Progenitor cell of endocrine pancreas (in vitro differentiated cells): ENCODE data around the gene SLC9A9. TPM values are rescaled to one million over a fixed set of nuclear protein-coding genes. Genes with fewer than 3 reads are reported as not detected.
A peak's percentile ranks its signal among the peaks of the same experiment; 100 is the strongest.

ENCODE experiments used
- DNase-seq: peaks from one replicate; pipeline ENCODE4 v3.0.0; 2021; ENCODE audit warnings: low spot score; ENCODE audit not compliant: unreplicated experiment
- H3K27ac Mint-ChIP-seq: 2 replicates; pipeline ENCODE4 v1.8.0; 2021; ENCODE audit warnings: mild to moderate bottlenecking, moderate library complexity, mixed read lengths
- H3K27me3 Mint-ChIP-seq: 2 replicates; pipeline ENCODE4 v1.8.0; 2021; ENCODE audit warnings: mixed read lengths
- H3K36me3 Mint-ChIP-seq: 2 replicates; pipeline ENCODE4 v1.8.0; 2022; ENCODE audit warnings: mixed read lengths; ENCODE audit not compliant: insufficient read depth
- H3K4me1 Mint-ChIP-seq: 2 replicates; pipeline ENCODE4 v1.8.0; 2021; ENCODE audit warnings: low read depth, mixed read lengths
- H3K4me3 Mint-ChIP-seq: 2 replicates; pipeline ENCODE4 v1.8.0; 2021; ENCODE audit warnings: low read depth, mild to moderate bottlenecking, moderate library complexity, mixed read lengths
- H3K9me3 Mint-ChIP-seq: 2 replicates; pipeline ENCODE4 v1.8.0; 2021; ENCODE audit warnings: low read depth, mixed read lengths
- CTCF ChIP-seq: fragments of 200-600 bp; sonication (generic); IDR thresholded peaks from one replicate; pipeline ENCODE4 v1.5.0; 2021; ENCODE audit warnings: antibody characterized with exemption, mild to moderate bottlenecking; ENCODE audit not compliant: unreplicated experiment
- total RNA-seq: library from RNA; stranded (reverse); gene quantifications from 2 replicates; pipeline ENCODE4 v1.2.1, GENCODE V29; 2021

SLC9A9 gene
- total RNA-seq, 1 donor from 2014 or later, result 0.17 TPM

GRCh38 chr3:143571548-143571947, 276.7 kb downstream of the SLC9A9 start:
- Mint-ChIP-seq H3K9me3 (no peaks in the 10 kb centered on the region), H3K27ac (no peak overlapping the region), H3K36me3 (no peaks in the 10 kb centered on the region), H3K27me3 (no peaks in the 10 kb centered on the region), H3K4me1 (peaks cover 11% of the 10 kb centered on the region), H3K4me3 (no peak overlapping the region)
- TF ChIP-seq CTCF, result no peak
- DNase-seq, result no peak

DNA sequence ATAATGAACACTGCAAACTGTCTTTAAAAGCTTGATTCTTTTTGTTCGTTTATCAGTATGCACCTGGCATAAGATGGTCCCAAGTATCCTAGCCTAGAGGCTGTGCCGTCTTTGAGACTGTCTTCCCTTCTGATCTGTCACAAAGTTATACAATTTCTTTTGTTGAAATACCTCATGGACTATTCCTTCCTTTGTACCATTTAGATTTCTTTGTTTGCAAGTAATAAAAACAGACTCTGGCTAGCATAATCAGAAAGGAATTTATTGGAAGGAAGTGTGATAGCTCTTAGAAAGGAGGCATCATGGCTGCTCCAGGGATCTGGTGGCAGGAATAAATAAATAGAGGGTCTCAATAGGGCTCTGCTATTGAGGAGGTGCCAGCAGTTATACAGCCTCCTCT, 280.4 kb downstream of the SLC9A9 start:
- Mint-ChIP-seq H3K36me3 (no peaks in the 10 kb centered on the region), H3K27ac (peak overlapping the region; percentile 45), H3K4me1 (peaks cover 39% of the 10 kb centered on the region), H3K27me3 (no peaks in the 10 kb centered on the region), H3K4me3 (no peak overlapping the region), H3K9me3 (peaks cover 6% of the 10 kb centered on the region)
- no peak for DNase-seq
- TF ChIP-seq CTCF, result no peak

GRCh38 chr3:143565951-143566350, 282.3 kb downstream of the SLC9A9 start:
- no peak overlapping the region for H3K4me3 Mint-ChIP-seq
- no peaks in the 10 kb centered on the region for H3K36me3 Mint-ChIP-seq
- TF ChIP-seq CTCF, result no peak
- DNase-seq, result no peak
- peak overlapping the region; percentile 83 for H3K27ac Mint-ChIP-seq
- H3K9me3 Mint-ChIP-seq, result peaks cover 6% of the 10 kb centered on the region
- H3K27me3 Mint-ChIP-seq, result no peaks in the 10 kb centered on the region
- H3K4me1 Mint-ChIP-seq, result peaks cover 51% of the 10 kb centered on the region

- Mint-ChIP-seq H3K27me3 (no peaks in the 10 kb centered on the region), H3K9me3 (peaks cover 15% of the 10 kb centered on the region), H3K4me1 (peaks cover 51% of the 10 kb centered on the region), H3K4me3 (no peak overlapping the region), H3K36me3 (peaks cover 1% of the 10 kb centered on the region), H3K27ac (peak overlapping the region; percentile 88)
- no peak for TF ChIP-seq CTCF
- DNase-seq, result no peak
Measured at GRCh38 chr3:143563786-143564185, 284.5 kb downstream of the SLC9A9 start.

GRCh38 chr3:143562789-143563188, 285.5 kb downstream of the SLC9A9 start:
- no peak for TF ChIP-seq CTCF
- no peak for DNase-seq
- Mint-ChIP-seq H3K27me3 (no peaks in the 10 kb centered on the region), H3K27ac (peak overlapping the region; percentile 70), H3K4me1 (peaks cover 48% of the 10 kb centered on the region), H3K9me3 (peaks cover 22% of the 10 kb centered on the region), H3K4me3 (no peak overlapping the region), H3K36me3 (peaks cover 1% of the 10 kb centered on the region)
